ENCODE data around the gene TEX53. TPM values are rescaled to one million over a fixed set of nuclear protein-coding genes. Genes with fewer than 3 reads are reported as not detected.

The TEX53 gene
- total RNA-seq, 4 donors from 2014 or later, result not detected

GRCh38 chr9:114676901-114677300 is 19.3 kb upstream of the TEX53 start:
- ATAC-seq, result no peak
- Histone ChIP-seq H3K9me3 (no peaks in the 10 kb centered on the region), H3K27ac (no peak overlapping the region), H3K4me3 (no peak overlapping the region), H3K4me1 (no peaks in the 10 kb centered on the region), H3K27me3 (peaks cover 0 to 3% (median 0%) of the 10 kb centered on the region in 3 donors), H3K36me3 (no peaks in the 10 kb centered on the region)
- intact Hi-C loops (cut with DNase I; ENCODE audit: low total_unique reads) (no loop called here), in situ Hi-C loops (cut with MboI; ENCODE audit: low sequenced_read_pairs in 4 of 4) (loop anchor here in 2 of 4 donors (10.0 to 25.0 kb wide), 2 partner anchors 338 to 835 kb away; no protein-coding TSS in a partner anchor)
- DNase-seq, result no peak
- no peak for TF ChIP-seq POLR2A (IDR thresholded peaks at IDR 0.05)
- no peak for TF ChIP-seq CTCF (IDR thresholded peaks at IDR 0.05 in 4 of 5, conservative IDR thresholded peaks at IDR 0.05 in 1 of 5)

GRCh38 chr9:114674798-114675540 is 17.4 kb upstream of the TEX53 start:
- ATAC-seq (no peak), DNase-seq (no peak)
- intact Hi-C loops (cut with DNase I; ENCODE audit: low total_unique reads) (no loop called here), in situ Hi-C loops (cut with MboI; ENCODE audit: low sequenced_read_pairs in 4 of 4) (loop anchor here in 2 of 4 donors (10.0 to 25.0 kb wide), 2 partner anchors 340 to 837 kb away; no protein-coding TSS in a partner anchor)
- H3K27me3 ChIP-seq, result no peaks in the 10 kb centered on the region
- no peak overlapping the region for H3K27ac ChIP-seq
- no peak for TF ChIP-seq POLR2A (IDR thresholded peaks at IDR 0.05)
- no peak for TF ChIP-seq CTCF (IDR thresholded peaks at IDR 0.05 in 4 of 5, conservative IDR thresholded peaks at IDR 0.05 in 1 of 5)
- no peak overlapping the region for H3K4me3 ChIP-seq
- no peaks in the 10 kb centered on the region for H3K36me3 ChIP-seq
- no peaks in the 10 kb centered on the region for H3K4me1 ChIP-seq
- H3K9me3 ChIP-seq, result no peaks in the 10 kb centered on the region

- intact Hi-C loops (cut with DNase I; ENCODE audit: low total_unique reads) (no loop called here), in situ Hi-C loops (cut with MboI; ENCODE audit: low sequenced_read_pairs in 4 of 4) (loop anchor here in 1 of 4 donors (10.0 kb wide), 1 partner anchor 341 kb away; no protein-coding TSS in a partner anchor)
- Histone ChIP-seq H3K4me1 (no peaks in the 10 kb centered on the region), H3K4me3 (no peak overlapping the region), H3K36me3 (no peaks in the 10 kb centered on the region), H3K27me3 (no peaks in the 10 kb centered on the region), H3K9me3 (no peaks in the 10 kb centered on the region), H3K27ac (no peak overlapping the region)
- ATAC-seq, result no peak
- TF ChIP-seq CTCF (IDR thresholded peaks at IDR 0.05 in 4 of 5, conservative IDR thresholded peaks at IDR 0.05 in 1 of 5) (no peak), POLR2A (IDR thresholded peaks at IDR 0.05) (no peak)
- no peak for DNase-seq
Observed at GRCh38 chr9:114674076-114674797, 16.6 kb upstream of the TEX53 start.

- Histone ChIP-seq H3K4me3 (no peak overlapping the region), H3K4me1 (no peaks in the 10 kb centered on the region), H3K27me3 (no peaks in the 10 kb centered on the region), H3K9me3 (no peaks in the 10 kb centered on the region), H3K27ac (no peak overlapping the region), H3K36me3 (no peaks in the 10 kb centered on the region)
- ATAC-seq (no peak), DNase-seq (no peak)
- in situ Hi-C loops (cut with MboI; ENCODE audit: low sequenced_read_pairs in 4 of 4) (loop anchor here in 1 of 4 donors (10.0 kb wide), 1 partner anchor 343 kb away; no protein-coding TSS in a partner anchor), intact Hi-C loops (cut with DNase I; ENCODE audit: low total_unique reads) (no loop called here)
- TF ChIP-seq POLR2A (IDR thresholded peaks at IDR 0.05), result no peak
- no peak for TF ChIP-seq CTCF (IDR thresholded peaks at IDR 0.05 in 4 of 5, conservative IDR thresholded peaks at IDR 0.05 in 1 of 5)
Observed at GRCh38 chr9:114671605-114672004, 14.0 kb upstream of the TEX53 start.
